IMR-90 (cell line): ENCODE data around the gene GNG12. TPM values are rescaled to one million over a fixed set of nuclear protein-coding genes. Genes with fewer than 3 reads are reported as not detected.
A peak's percentile ranks its signal among the peaks of the same experiment; 100 is the strongest.

ENCODE experiments used
- ATAC-seq: fragments of 200-7000 bp; cut with Tn5 transposase; 2 replicates; pipeline ENCODE4 v1.9.1; 2020; ENCODE audit warnings: low read depth, mild to moderate bottlenecking, moderate library complexity
- BruUV-seq: library from RNA; stranded (reverse); fragments of 400-500 nt; replicated peaks from 2 replicates; lab custom pipeline; 2021; lab: Mats Ljungman, UMichigan
- CTCF ChIA-PET: fragments of 300-600 bp; formaldehyde crosslinking; extraction: SDS; loops from one replicate; lab custom pipeline; 2021; ENCODE audit warnings: antibody characterized with exemption; lab: Yijun Ruan, JAX
- POLR2A ChIA-PET: fragments of 300-600 bp; sonication (Branson Sonifier 250); formaldehyde crosslinking; loops from one replicate; lab custom pipeline; 2022; ENCODE audit warnings: antibody characterized with exemption; ENCODE audit not compliant: unreplicated experiment; lab: Charles Lee
- DNase-seq: peaks from one replicate; pipeline ENCODE4 v3.0.0; 2013
- H2AFZ ChIP-seq: replicated peaks from 2 replicates; pipeline ENCODE3; 2013; ENCODE audit warnings: low read length, mild to moderate bottlenecking; ENCODE audit not compliant: poor library complexity
- H2AK5ac ChIP-seq: 2 replicates; pipeline ENCODE4 v1.6.1; 2013; ENCODE audit warnings: low read depth, low read length, inconsistent platforms
- H2AK9ac ChIP-seq: replicated peaks from 2 replicates; pipeline ENCODE3; 2013; ENCODE audit warnings: mild to moderate bottlenecking, low read depth, low read length, moderate library complexity; ENCODE audit not compliant: poor library complexity
- H2BK120ac ChIP-seq: 2 replicates; pipeline ENCODE4 v1.6.1; 2013; ENCODE audit warnings: low read depth, low read length, inconsistent platforms
- H2BK15ac ChIP-seq: 3 replicates; pipeline ENCODE4 v1.6.1; 2013; ENCODE audit warnings: low read depth, low read length, inconsistent platforms
- H2BK20ac ChIP-seq: 2 replicates; pipeline ENCODE4 v1.6.1; 2013; ENCODE audit warnings: low read depth, mild to moderate bottlenecking, inconsistent platforms, low read length, moderate library complexity
- H2BK5ac ChIP-seq: 2 replicates; pipeline ENCODE4 v1.6.1; 2013; ENCODE audit warnings: mild to moderate bottlenecking, low read depth, low read length, inconsistent platforms; ENCODE audit not compliant: poor library complexity, severe bottlenecking
- H3K14ac ChIP-seq: replicated peaks from 2 replicates; pipeline ENCODE4 v1.6.1; 2013; ENCODE audit warnings: low read depth, low read length, inconsistent platforms
- H3K18ac ChIP-seq: 2 replicates; pipeline ENCODE4 v1.6.1; 2013; ENCODE audit warnings: low read depth, low read length, control low read depth
- H3K23ac ChIP-seq: 2 replicates; pipeline ENCODE4 v1.6.1; 2013; ENCODE audit warnings: low read depth, low read length, inconsistent platforms
- H3K27ac ChIP-seq: 2 replicates; pipeline ENCODE4 v1.5.1; 2013; ENCODE audit warnings: mild to moderate bottlenecking, control low read depth, low read length; ENCODE audit not compliant: insufficient read depth
- H3K27me3 ChIP-seq: 2 replicates; pipeline ENCODE4 v1.6.1; 2013; ENCODE audit warnings: low read length; ENCODE audit not compliant: control insufficient read depth, insufficient read depth
- H3K36me3 ChIP-seq: 2 replicates; pipeline ENCODE4 v1.6.1; 2013; ENCODE audit warnings: low read length, mixed read lengths; ENCODE audit not compliant: control insufficient read depth, insufficient read depth
- H3K4ac ChIP-seq: 2 replicates; pipeline ENCODE4 v1.6.1; 2013; ENCODE audit warnings: low read depth, low read length, inconsistent platforms
- H3K4me1 ChIP-seq: 2 replicates; pipeline ENCODE4 v1.6.1; 2013; ENCODE audit warnings: low read length, mixed read lengths; ENCODE audit not compliant: control insufficient read depth, insufficient read depth
- H3K4me2 ChIP-seq: 2 replicates; pipeline ENCODE4 v1.6.1; 2013; ENCODE audit warnings: low read depth, mild to moderate bottlenecking, control low read depth, low read length, moderate library complexity
- H3K4me3 ChIP-seq: 2 replicates; pipeline ENCODE4 v1.5.1; 2013; ENCODE audit warnings: low read depth, mild to moderate bottlenecking, control low read depth, low read length, moderate library complexity; ENCODE audit not compliant: insufficient read depth
- H3K56ac ChIP-seq: 2 replicates; pipeline ENCODE4 v1.6.1; 2013; ENCODE audit warnings: low read length, inconsistent platforms; ENCODE audit not compliant: insufficient read depth; ENCODE audit errors: extremely low read depth
- H3K79me1 ChIP-seq, 2 experiments: 2 replicates each; pipeline ENCODE4 v1.6.1; 2013; ENCODE audit warnings: low read length in 2 of 2, inconsistent platforms in 1 of 2, low read depth in 1 of 2
- H3K9ac ChIP-seq: 2 replicates; pipeline ENCODE4 v1.6.1; 2013; ENCODE audit warnings: low read depth, low read length, control low read depth
- H3K9me1 ChIP-seq: 2 replicates; pipeline ENCODE4 v1.6.1; 2013; ENCODE audit warnings: low read length, inconsistent platforms; ENCODE audit not compliant: insufficient read depth
- H3K9me3 ChIP-seq: 2 replicates; pipeline ENCODE4 v1.6.1; 2013; ENCODE audit warnings: low read length; ENCODE audit not compliant: control insufficient read depth, insufficient read depth
- H4K20me1 ChIP-seq: 2 replicates; pipeline ENCODE4 v1.6.1; 2013; ENCODE audit warnings: low read length, inconsistent platforms; ENCODE audit not compliant: insufficient read depth
- H4K5ac ChIP-seq: 2 replicates; pipeline ENCODE4 v1.6.1; 2013; ENCODE audit warnings: mild to moderate bottlenecking, low read depth, low read length, control low read depth
- H4K8ac ChIP-seq, 2 experiments: 2 replicates each; pipeline ENCODE4 v1.6.1; 2013; ENCODE audit warnings: low read depth in 2 of 2, low read length in 2 of 2, control low read depth in 1 of 2, inconsistent platforms in 1 of 2
- H4K91ac ChIP-seq: 2 replicates; pipeline ENCODE4 v1.6.1; 2013; ENCODE audit warnings: low read depth, low read length, inconsistent platforms; ENCODE audit not compliant: insufficient read depth
- BHLHE40 ChIP-seq: fragments of 150-350 bp; IDR thresholded peaks from 2 replicates; pipeline ENCODE4 v1.6.1; 2016; ENCODE audit warnings: mild to moderate bottlenecking, low read depth, low read length
- CEBPB ChIP-seq: IDR thresholded peaks from 2 replicates; pipeline ENCODE4 v1.6.1; 2012; ENCODE audit warnings: low read depth, low read length, improper control_type of control experiment
- CTCF ChIP-seq: conservative IDR thresholded peaks from 2 replicates; pipeline ENCODE4 v1.5.1; 2012; ENCODE audit warnings: mild to moderate bottlenecking, low read depth, low read length, improper control_type of control experiment
- ELK1 ChIP-seq: fragments of 150-350 bp; IDR thresholded peaks from 2 replicates; pipeline ENCODE4 v1.6.1; 2016; ENCODE audit warnings: low read depth, mild to moderate bottlenecking, low read length, moderate library complexity, borderline replicate concordance
- FOS ChIP-seq: fragments of 150-350 bp; IDR thresholded peaks from 2 replicates; pipeline ENCODE4 v1.6.1; 2016; ENCODE audit warnings: low read depth, low read length
- MAFK ChIP-seq: IDR thresholded peaks from 2 replicates; pipeline ENCODE4 v1.6.1; 2012; ENCODE audit warnings: low read depth, low read length, improper control_type of control experiment
- MXI1 ChIP-seq: IDR thresholded peaks from 2 replicates; pipeline ENCODE4 v1.6.1; 2012; ENCODE audit warnings: low read depth, mild to moderate bottlenecking, low read length, moderate library complexity, borderline replicate concordance
- NFE2L2 ChIP-seq: fragments of 150-350 bp; IDR thresholded peaks from 2 replicates; pipeline ENCODE4 v1.6.1; 2016; ENCODE audit warnings: low read depth, mild to moderate bottlenecking, low read length
- POLR2A ChIP-seq: IDR thresholded peaks from 2 replicates; pipeline ENCODE4 v1.6.1; 2012; ENCODE audit warnings: mild to moderate bottlenecking, low read depth, low read length
- RAD21 ChIP-seq: IDR thresholded peaks from 2 replicates; pipeline ENCODE4 v1.6.1; 2012; ENCODE audit warnings: low read length, improper control_type of control experiment
- RFX5 ChIP-seq: IDR thresholded peaks from 2 replicates; pipeline ENCODE4 v1.8.0; 2012; ENCODE audit warnings: low read depth, mild to moderate bottlenecking, low read length, moderate library complexity
- SMC3 ChIP-seq: fragments of 150-350 bp; IDR thresholded peaks from 2 replicates; pipeline ENCODE4 v1.6.1; 2016; ENCODE audit warnings: low read depth, mild to moderate bottlenecking, antibody characterized with exemption, low read length, moderate library complexity
- USF2 ChIP-seq: fragments of 150-350 bp; IDR thresholded peaks from 2 replicates; pipeline ENCODE4 v1.6.1; 2017; ENCODE audit warnings: mild to moderate bottlenecking, antibody characterized with exemption, low read length, low read depth
- dilution Hi-C: fragments of 300-500 bp; cut with HindIII; formaldehyde crosslinking; loops from one replicate; pipeline ENCODE4 v1.14.3; 2018; ENCODE audit warnings: low sequenced_read_pairs; ENCODE audit not compliant: unreplicated experiment
- in situ Hi-C: fragments of 300-500 bp; cut with MboI; formaldehyde crosslinking; loops from 3 replicates; pipeline ENCODE4 v1.14.3; 2019; ENCODE audit warnings: low sequenced_read_pairs, inconsistent platforms, mixed read lengths
- intact Hi-C: fragments of 100-400 bp; cut with micrococcal nuclease; formaldehyde crosslinking; loops from 2 replicates; pipeline ENCODE4 v1.10.0; 2022
- polyA plus RNA-seq, 3 experiments: library from polyadenylated mRNA; depleted of rRNA; stranded (reverse); fragments of >200 nt; gene quantifications; 2 replicates each; pipeline ENCODE4 v1.2.3, GENCODE V29; 2012; ENCODE audit warnings: low replicate concordance in 1 of 3
- total RNA-seq: library from RNA; depleted of rRNA; stranded (reverse); fragments of >200 nt; gene quantifications from 2 replicates; pipeline ENCODE4 v1.2.3, GENCODE V29; 2012

GNG12 gene
- total and polyA plus RNA-seq, 2 of the 4 experiments (the other 2 are of a cell fraction): 92.3 to 132 TPM

GRCh38 chr1:67653304-67653703, 180.0 kb downstream of the GNG12 start:
- Histone ChIP-seq H3K4ac (no peak overlapping the region), H3K79me1 (no peaks in the 10 kb centered on the region), H2BK120ac (peak overlapping the region; percentile 16; the same call in 1 of the 2 replicates), H2AFZ (no peak overlapping the region), H4K8ac (peak overlapping the region in 1 of 2 experiments; percentile 50; a peak in 2 of 4 replicates), H3K9me1 (peaks cover 8% of the 10 kb centered on the region), H3K27ac (no peak overlapping the region), H2AK5ac (no peak overlapping the region), H3K23ac (no peak overlapping the region), H3K9me3 (no peaks in the 10 kb centered on the region), H3K9ac (no peak overlapping the region), H3K36me3 (no peaks in the 10 kb centered on the region), H3K27me3 (no peaks in the 10 kb centered on the region), H3K56ac (no peak overlapping the region), H3K18ac (peak overlapping the region; percentile 10; the same call in 1 of the 2 replicates), H4K20me1 (no peaks in the 10 kb centered on the region), H2BK20ac (peak overlapping the region; percentile 76; the same call in 1 of the 2 replicates), H2BK5ac (no peak overlapping the region), H2BK15ac (no peak overlapping the region), H3K4me1 (peaks cover 10% of the 10 kb centered on the region), H4K91ac (no peak overlapping the region), H3K4me2 (no peak overlapping the region), H2AK9ac (no peak overlapping the region), H4K5ac (no peak overlapping the region; the same call in 1 of the 2 replicates), H3K4me3 (no peak overlapping the region), H3K14ac (no peak overlapping the region)
- in situ Hi-C loops (no loop called here), dilution Hi-C loops (no loop called here), intact Hi-C loops (no loop called here)
- TF ChIP-seq CTCF: no peak
- TF ChIP-seq MAFK: no peak
- no peak for TF ChIP-seq SMC3
- no peak for TF ChIP-seq NFE2L2
- no peak for TF ChIP-seq RAD21
- no peak for TF ChIP-seq MXI1
- no peak for TF ChIP-seq FOS
- TF ChIP-seq RFX5: no peak
- no peak for TF ChIP-seq BHLHE40
- TF ChIP-seq ELK1: no peak
- no peak for TF ChIP-seq CEBPB
- no peak for TF ChIP-seq USF2
- TF ChIP-seq POLR2A: no peak
- no peak for DNase-seq
- no peak for ATAC-seq
- ChIA-PET POLR2A (no interaction called here), CTCF (interaction anchor here (0.9 kb wide), 1 partner anchor 21 kb away, joined by 6 read pairs; no protein-coding TSS in a partner anchor)
- BruUV-seq: no TSS peak
